IMR-90 (cell line): Measurements from ENCODE around the gene SLTM. TPM values are rescaled to one million over a fixed set of nuclear protein-coding genes. Genes with fewer than 3 reads are reported as not detected.

Source experiments
- ATAC-seq: fragments of 200-7000 bp; cut with Tn5 transposase; 2 replicates; pipeline ENCODE4 v1.9.1; 2020; ENCODE audit warnings: low read depth, mild to moderate bottlenecking, moderate library complexity
- BruUV-seq: library from RNA; stranded (reverse); fragments of 400-500 nt; replicated peaks from 2 replicates; lab custom pipeline; 2021; lab: Mats Ljungman, UMichigan
- CTCF ChIA-PET: fragments of 300-600 bp; formaldehyde crosslinking; extraction: SDS; loops from one replicate; lab custom pipeline; 2021; ENCODE audit warnings: antibody characterized with exemption; lab: Yijun Ruan, JAX
- POLR2A ChIA-PET: fragments of 300-600 bp; sonication (Branson Sonifier 250); formaldehyde crosslinking; loops from one replicate; lab custom pipeline; 2022; ENCODE audit warnings: antibody characterized with exemption; ENCODE audit not compliant: unreplicated experiment; lab: Charles Lee
- DNase-seq: peaks from one replicate; pipeline ENCODE4 v3.0.0; 2013
- H2AFZ ChIP-seq: replicated peaks from 2 replicates; pipeline ENCODE3; 2013; ENCODE audit warnings: low read length, mild to moderate bottlenecking; ENCODE audit not compliant: poor library complexity
- H2AK5ac ChIP-seq: 2 replicates; pipeline ENCODE4 v1.6.1; 2013; ENCODE audit warnings: low read depth, low read length, inconsistent platforms
- H2AK9ac ChIP-seq: replicated peaks from 2 replicates; pipeline ENCODE3; 2013; ENCODE audit warnings: mild to moderate bottlenecking, low read depth, low read length, moderate library complexity; ENCODE audit not compliant: poor library complexity
- H2BK120ac ChIP-seq: 2 replicates; pipeline ENCODE4 v1.6.1; 2013; ENCODE audit warnings: low read depth, low read length, inconsistent platforms
- H2BK15ac ChIP-seq: 3 replicates; pipeline ENCODE4 v1.6.1; 2013; ENCODE audit warnings: low read depth, low read length, inconsistent platforms
- H2BK20ac ChIP-seq: 2 replicates; pipeline ENCODE4 v1.6.1; 2013; ENCODE audit warnings: low read depth, mild to moderate bottlenecking, inconsistent platforms, low read length, moderate library complexity
- H2BK5ac ChIP-seq: 2 replicates; pipeline ENCODE4 v1.6.1; 2013; ENCODE audit warnings: mild to moderate bottlenecking, low read depth, low read length, inconsistent platforms; ENCODE audit not compliant: poor library complexity, severe bottlenecking
- H3K14ac ChIP-seq: replicated peaks from 2 replicates; pipeline ENCODE4 v1.6.1; 2013; ENCODE audit warnings: low read depth, low read length, inconsistent platforms
- H3K18ac ChIP-seq: 2 replicates; pipeline ENCODE4 v1.6.1; 2013; ENCODE audit warnings: low read depth, low read length, control low read depth
- H3K23ac ChIP-seq: 2 replicates; pipeline ENCODE4 v1.6.1; 2013; ENCODE audit warnings: low read depth, low read length, inconsistent platforms
- H3K27ac ChIP-seq: 2 replicates; pipeline ENCODE4 v1.5.1; 2013; ENCODE audit warnings: mild to moderate bottlenecking, control low read depth, low read length; ENCODE audit not compliant: insufficient read depth
- H3K27me3 ChIP-seq: 2 replicates; pipeline ENCODE4 v1.6.1; 2013; ENCODE audit warnings: low read length; ENCODE audit not compliant: control insufficient read depth, insufficient read depth
- H3K36me3 ChIP-seq: 2 replicates; pipeline ENCODE4 v1.6.1; 2013; ENCODE audit warnings: low read length, mixed read lengths; ENCODE audit not compliant: control insufficient read depth, insufficient read depth
- H3K4ac ChIP-seq: 2 replicates; pipeline ENCODE4 v1.6.1; 2013; ENCODE audit warnings: low read depth, low read length, inconsistent platforms
- H3K4me1 ChIP-seq: 2 replicates; pipeline ENCODE4 v1.6.1; 2013; ENCODE audit warnings: low read length, mixed read lengths; ENCODE audit not compliant: control insufficient read depth, insufficient read depth
- H3K4me2 ChIP-seq: 2 replicates; pipeline ENCODE4 v1.6.1; 2013; ENCODE audit warnings: low read depth, mild to moderate bottlenecking, control low read depth, low read length, moderate library complexity
- H3K4me3 ChIP-seq: 2 replicates; pipeline ENCODE4 v1.5.1; 2013; ENCODE audit warnings: low read depth, mild to moderate bottlenecking, control low read depth, low read length, moderate library complexity; ENCODE audit not compliant: insufficient read depth
- H3K56ac ChIP-seq: 2 replicates; pipeline ENCODE4 v1.6.1; 2013; ENCODE audit warnings: low read length, inconsistent platforms; ENCODE audit not compliant: insufficient read depth; ENCODE audit errors: extremely low read depth
- H3K79me1 ChIP-seq, 2 experiments: 2 replicates each; pipeline ENCODE4 v1.6.1; 2013; ENCODE audit warnings: low read length in 2 of 2, inconsistent platforms in 1 of 2, low read depth in 1 of 2
- H3K9ac ChIP-seq: 2 replicates; pipeline ENCODE4 v1.6.1; 2013; ENCODE audit warnings: low read depth, low read length, control low read depth
- H3K9me1 ChIP-seq: 2 replicates; pipeline ENCODE4 v1.6.1; 2013; ENCODE audit warnings: low read length, inconsistent platforms; ENCODE audit not compliant: insufficient read depth
- H3K9me3 ChIP-seq: 2 replicates; pipeline ENCODE4 v1.6.1; 2013; ENCODE audit warnings: low read length; ENCODE audit not compliant: control insufficient read depth, insufficient read depth
- H4K20me1 ChIP-seq: 2 replicates; pipeline ENCODE4 v1.6.1; 2013; ENCODE audit warnings: low read length, inconsistent platforms; ENCODE audit not compliant: insufficient read depth
- H4K5ac ChIP-seq: 2 replicates; pipeline ENCODE4 v1.6.1; 2013; ENCODE audit warnings: mild to moderate bottlenecking, low read depth, low read length, control low read depth
- H4K8ac ChIP-seq, 2 experiments: 2 replicates each; pipeline ENCODE4 v1.6.1; 2013; ENCODE audit warnings: low read depth in 2 of 2, low read length in 2 of 2, control low read depth in 1 of 2, inconsistent platforms in 1 of 2
- H4K91ac ChIP-seq: 2 replicates; pipeline ENCODE4 v1.6.1; 2013; ENCODE audit warnings: low read depth, low read length, inconsistent platforms; ENCODE audit not compliant: insufficient read depth
- BHLHE40 ChIP-seq: fragments of 150-350 bp; IDR thresholded peaks from 2 replicates; pipeline ENCODE4 v1.6.1; 2016; ENCODE audit warnings: mild to moderate bottlenecking, low read depth, low read length
- CEBPB ChIP-seq: IDR thresholded peaks from 2 replicates; pipeline ENCODE4 v1.6.1; 2012; ENCODE audit warnings: low read depth, low read length, improper control_type of control experiment
- CHD1 ChIP-seq: IDR thresholded peaks from 2 replicates; pipeline ENCODE4 v1.6.1; 2012; ENCODE audit warnings: low read depth, low read length, improper control_type of control experiment
- FOS ChIP-seq: fragments of 150-350 bp; IDR thresholded peaks from 2 replicates; pipeline ENCODE4 v1.6.1; 2016; ENCODE audit warnings: low read depth, low read length
- MAFK ChIP-seq: IDR thresholded peaks from 2 replicates; pipeline ENCODE4 v1.6.1; 2012; ENCODE audit warnings: low read depth, low read length, improper control_type of control experiment
- MAZ ChIP-seq: IDR thresholded peaks from 2 replicates; pipeline ENCODE4 v1.6.1; 2012; ENCODE audit warnings: low read depth, mild to moderate bottlenecking, low read length, improper control_type of control experiment, moderate library complexity, borderline replicate concordance
- MXI1 ChIP-seq: IDR thresholded peaks from 2 replicates; pipeline ENCODE4 v1.6.1; 2012; ENCODE audit warnings: low read depth, mild to moderate bottlenecking, low read length, moderate library complexity, borderline replicate concordance
- NFE2L2 ChIP-seq: fragments of 150-350 bp; IDR thresholded peaks from 2 replicates; pipeline ENCODE4 v1.6.1; 2016; ENCODE audit warnings: low read depth, mild to moderate bottlenecking, low read length
- POLR2A ChIP-seq: IDR thresholded peaks from 2 replicates; pipeline ENCODE4 v1.6.1; 2012; ENCODE audit warnings: mild to moderate bottlenecking, low read depth, low read length
- RCOR1 ChIP-seq: IDR thresholded peaks from 2 replicates; pipeline ENCODE4 v1.6.1; 2012; ENCODE audit warnings: mild to moderate bottlenecking, low read length, improper control_type of control experiment; ENCODE audit not compliant: insufficient replicate concordance
- RFX5 ChIP-seq: IDR thresholded peaks from 2 replicates; pipeline ENCODE4 v1.8.0; 2012; ENCODE audit warnings: low read depth, mild to moderate bottlenecking, low read length, moderate library complexity
- WGBS, 2 experiments: methylation state at CpG; one replicate each; pipeline versions ENCODE4 v1.1.5 to v1.1.7; 2013; ENCODE audit warnings: missing lambda C conversion rate in 2 of 2; ENCODE audit not compliant: insufficient read length in 1 of 2; ENCODE audit errors: extremely low coverage in 2 of 2; 5-methylcytosine and 5-hydroxymethylcytosine counted together
- dilution Hi-C: fragments of 300-500 bp; cut with HindIII; formaldehyde crosslinking; loops from one replicate; pipeline ENCODE4 v1.14.3; 2018; ENCODE audit warnings: low sequenced_read_pairs; ENCODE audit not compliant: unreplicated experiment
- in situ Hi-C: fragments of 300-500 bp; cut with MboI; formaldehyde crosslinking; loops from 3 replicates; pipeline ENCODE4 v1.14.3; 2019; ENCODE audit warnings: low sequenced_read_pairs, inconsistent platforms, mixed read lengths
- intact Hi-C: fragments of 100-400 bp; cut with micrococcal nuclease; formaldehyde crosslinking; loops from 2 replicates; pipeline ENCODE4 v1.10.0; 2022
- polyA plus RNA-seq, 3 experiments: library from polyadenylated mRNA; depleted of rRNA; stranded (reverse); fragments of >200 nt; gene quantifications; 2 replicates each; pipeline ENCODE4 v1.2.3, GENCODE V29; 2012; ENCODE audit warnings: low replicate concordance in 1 of 3
- total RNA-seq: library from RNA; depleted of rRNA; stranded (reverse); fragments of >200 nt; gene quantifications from 2 replicates; pipeline ENCODE4 v1.2.3, GENCODE V29; 2012
- TF ChIP-seq, protein P1 (sequence below): fragments of 150-350 bp; IDR thresholded peaks from 2 replicates; pipeline ENCODE4 v1.6.1; 2017; ENCODE audit warnings: mild to moderate bottlenecking, antibody characterized with exemption, low read length, low read depth
- TF ChIP-seq, protein P2 (sequence below): fragments of 150-350 bp; IDR thresholded peaks from 2 replicates; pipeline ENCODE4 v1.6.1; 2016; ENCODE audit warnings: low read depth, mild to moderate bottlenecking, low read length, moderate library complexity, borderline replicate concordance
- TF ChIP-seq, protein P3 (sequence below): conservative IDR thresholded peaks from 2 replicates; pipeline ENCODE4 v1.5.1; 2012; ENCODE audit warnings: mild to moderate bottlenecking, low read depth, low read length, improper control_type of control experiment

Gene SLTM
- total and polyA plus RNA-seq, 2 of the 4 experiments (the other 2 are of a cell fraction): 36.0 to 57.6 TPM

DNA sequence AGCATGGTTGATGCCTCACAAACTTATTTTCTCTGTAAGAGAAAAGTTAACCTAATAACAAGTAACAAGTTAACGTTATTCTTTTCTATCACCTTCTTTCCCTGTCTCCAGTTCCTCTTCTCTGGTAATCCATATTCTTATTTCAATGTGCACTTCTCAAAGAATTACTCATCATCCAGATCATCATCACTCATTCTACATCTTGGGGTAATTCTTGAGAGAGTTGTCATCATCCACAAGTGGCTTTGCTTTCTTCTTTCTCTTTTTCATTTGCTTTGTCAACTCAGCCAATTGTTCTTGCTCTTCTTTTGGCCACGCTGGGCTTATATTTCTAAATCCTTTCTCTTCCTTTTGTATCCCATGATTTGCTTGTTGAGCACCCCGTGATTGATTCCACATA lies 33.2 kb upstream of the SLTM start:
- no peak overlapping the region for H3K4me2 ChIP-seq
- no TSS peak for BruUV-seq
- 83% methylated on average over 1 of the region's 3 CpGs; no CpG with 5 or more reads in 1 of the 2 experiments for WGBS, 2 experiments
- H3K4me3 ChIP-seq: no peak overlapping the region
- no peak overlapping the region for H4K91ac ChIP-seq
- no peaks in the 10 kb centered on the region for H3K36me3 ChIP-seq
- no peak overlapping the region for H2BK20ac ChIP-seq
- H2AK5ac ChIP-seq: no peak overlapping the region
- H2BK15ac ChIP-seq: no peak overlapping the region
- H4K20me1 ChIP-seq: no peaks in the 10 kb centered on the region
- H3K56ac ChIP-seq: no peak overlapping the region
- no peak for TF ChIP-seq POLR2A
- TF ChIP-seq MAZ: no peak
- TF ChIP-seq, protein P1, sequence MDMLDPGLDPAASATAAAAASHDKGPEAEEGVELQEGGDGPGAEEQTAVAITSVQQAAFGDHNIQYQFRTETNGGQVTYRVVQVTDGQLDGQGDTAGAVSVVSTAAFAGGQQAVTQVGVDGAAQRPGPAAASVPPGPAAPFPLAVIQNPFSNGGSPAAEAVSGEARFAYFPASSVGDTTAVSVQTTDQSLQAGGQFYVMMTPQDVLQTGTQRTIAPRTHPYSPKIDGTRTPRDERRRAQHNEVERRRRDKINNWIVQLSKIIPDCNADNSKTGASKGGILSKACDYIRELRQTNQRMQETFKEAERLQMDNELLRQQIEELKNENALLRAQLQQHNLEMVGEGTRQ: no peak
- TF ChIP-seq RCOR1: no peak
- TF ChIP-seq, protein P2, sequence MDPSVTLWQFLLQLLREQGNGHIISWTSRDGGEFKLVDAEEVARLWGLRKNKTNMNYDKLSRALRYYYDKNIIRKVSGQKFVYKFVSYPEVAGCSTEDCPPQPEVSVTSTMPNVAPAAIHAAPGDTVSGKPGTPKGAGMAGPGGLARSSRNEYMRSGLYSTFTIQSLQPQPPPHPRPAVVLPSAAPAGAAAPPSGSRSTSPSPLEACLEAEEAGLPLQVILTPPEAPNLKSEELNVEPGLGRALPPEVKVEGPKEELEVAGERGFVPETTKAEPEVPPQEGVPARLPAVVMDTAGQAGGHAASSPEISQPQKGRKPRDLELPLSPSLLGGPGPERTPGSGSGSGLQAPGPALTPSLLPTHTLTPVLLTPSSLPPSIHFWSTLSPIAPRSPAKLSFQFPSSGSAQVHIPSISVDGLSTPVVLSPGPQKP: no peak
- TF ChIP-seq NFE2L2: no peak
- no peak for TF ChIP-seq MAFK
- no peak for TF ChIP-seq CHD1
- no peak for TF ChIP-seq FOS
- TF ChIP-seq, protein P3, sequence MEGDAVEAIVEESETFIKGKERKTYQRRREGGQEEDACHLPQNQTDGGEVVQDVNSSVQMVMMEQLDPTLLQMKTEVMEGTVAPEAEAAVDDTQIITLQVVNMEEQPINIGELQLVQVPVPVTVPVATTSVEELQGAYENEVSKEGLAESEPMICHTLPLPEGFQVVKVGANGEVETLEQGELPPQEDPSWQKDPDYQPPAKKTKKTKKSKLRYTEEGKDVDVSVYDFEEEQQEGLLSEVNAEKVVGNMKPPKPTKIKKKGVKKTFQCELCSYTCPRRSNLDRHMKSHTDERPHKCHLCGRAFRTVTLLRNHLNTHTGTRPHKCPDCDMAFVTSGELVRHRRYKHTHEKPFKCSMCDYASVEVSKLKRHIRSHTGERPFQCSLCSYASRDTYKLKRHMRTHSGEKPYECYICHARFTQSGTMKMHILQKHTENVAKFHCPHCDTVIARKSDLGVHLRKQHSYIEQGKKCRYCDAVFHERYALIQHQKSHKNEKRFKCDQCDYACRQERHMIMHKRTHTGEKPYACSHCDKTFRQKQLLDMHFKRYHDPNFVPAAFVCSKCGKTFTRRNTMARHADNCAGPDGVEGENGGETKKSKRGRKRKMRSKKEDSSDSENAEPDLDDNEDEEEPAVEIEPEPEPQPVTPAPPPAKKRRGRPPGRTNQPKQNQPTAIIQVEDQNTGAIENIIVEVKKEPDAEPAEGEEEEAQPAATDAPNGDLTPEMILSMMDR: no peak
- TF ChIP-seq MXI1: no peak
- TF ChIP-seq BHLHE40: no peak
- TF ChIP-seq CEBPB: no peak
- no peak for TF ChIP-seq RFX5
- no peak overlapping the region for H4K8ac ChIP-seq
- no peaks in the 10 kb centered on the region for H3K79me1 ChIP-seq
- H2AFZ ChIP-seq: no peak overlapping the region
- H3K18ac ChIP-seq: no peak overlapping the region
- H3K14ac ChIP-seq: no peak overlapping the region
- ATAC-seq (no peak; the same call in 1 of the 2 replicates), DNase-seq (peak; percentile 59)
- no peak overlapping the region for H3K9ac ChIP-seq
- POLR2A ChIA-PET: no interaction called here
- no peak overlapping the region for H4K5ac ChIP-seq
- no peak overlapping the region for H3K27ac ChIP-seq
- no peak overlapping the region for H2AK9ac ChIP-seq
- no peak overlapping the region for H2BK120ac ChIP-seq
- dilution Hi-C loops: no loop called here
- H3K23ac ChIP-seq: no peak overlapping the region
- H3K4me1 ChIP-seq: no peaks in the 10 kb centered on the region; the same call in 1 of the 2 replicates
- H3K4ac ChIP-seq: no peak overlapping the region
- H3K9me1 ChIP-seq: no peaks in the 10 kb centered on the region; the same call in 1 of the 2 replicates
- CTCF ChIA-PET: interaction anchor here (1.1 kb wide), 1 partner anchor 14 kb away, joined by 3 read pairs; no protein-coding TSS in a partner anchor
- H2BK5ac ChIP-seq: no peak overlapping the region
- no peaks in the 10 kb centered on the region for H3K9me3 ChIP-seq
- intact Hi-C loops: no loop called here
- H3K27me3 ChIP-seq: no peaks in the 10 kb centered on the region
- in situ Hi-C loops: no loop called here
